ENCODE measurements around the gene CFAP410.
"Not testable (repeated sequence)": the region's sequence is repeated elsewhere in the genome, so short reads cannot be mapped to it uniquely, and the experiment has no call there.

The CFAP410 gene

DNA sequence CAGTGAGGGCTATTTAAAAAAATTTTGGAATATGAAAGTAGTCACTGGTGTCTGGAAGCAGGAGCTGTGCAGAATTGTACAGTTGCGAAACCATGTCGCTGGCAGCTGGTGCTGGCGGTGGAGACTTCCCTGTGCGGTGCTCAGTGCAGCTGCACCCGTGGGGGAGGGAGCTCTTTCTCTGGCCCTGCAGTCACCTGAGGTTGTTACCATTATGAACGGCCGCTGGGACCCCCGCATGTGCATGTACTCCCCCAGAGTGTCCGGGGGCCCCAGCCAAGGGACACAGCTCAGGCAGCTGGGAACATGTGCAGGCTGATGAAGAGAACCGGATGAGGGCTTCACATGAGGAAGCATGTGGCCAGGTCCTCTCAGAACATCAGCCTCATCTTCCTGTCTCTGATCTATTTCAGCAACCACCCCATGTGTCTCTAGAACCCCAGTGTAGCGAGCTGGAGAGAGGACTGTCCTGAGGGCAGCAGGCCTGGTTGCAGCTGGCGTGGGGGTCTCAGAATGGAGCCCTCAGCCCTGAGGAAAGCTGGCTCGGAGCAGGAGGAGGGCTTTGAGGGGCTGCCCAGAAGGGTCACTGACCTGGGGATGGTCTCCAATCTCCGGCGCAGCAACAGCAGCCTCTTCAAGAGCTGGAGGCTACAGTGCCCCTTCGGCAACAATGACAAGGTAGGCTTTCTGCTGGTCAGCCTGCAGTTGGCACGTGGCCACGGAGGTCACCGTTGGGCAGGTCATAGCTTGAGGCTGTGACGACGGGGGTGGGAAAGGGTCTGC, 14.2 kb upstream of the CFAP410 start, which contains the start of gene TRPM2:
Gene TRPM2 (plus strand): TSS at position 431 of the 780 bp plus-strand sequence. CDS start 80 bp downstream, at position 511.
- peak within 1 kb of the TSS in 6 of 7 experiments; percentile 9 to 22 (median 12) for H3K4me3 ChIP-seq
- H3K27ac ChIP-seq: peak within 1 kb of the TSS in 15 of 21 experiments; percentile 7 to 83 (median 41)

DNA sequence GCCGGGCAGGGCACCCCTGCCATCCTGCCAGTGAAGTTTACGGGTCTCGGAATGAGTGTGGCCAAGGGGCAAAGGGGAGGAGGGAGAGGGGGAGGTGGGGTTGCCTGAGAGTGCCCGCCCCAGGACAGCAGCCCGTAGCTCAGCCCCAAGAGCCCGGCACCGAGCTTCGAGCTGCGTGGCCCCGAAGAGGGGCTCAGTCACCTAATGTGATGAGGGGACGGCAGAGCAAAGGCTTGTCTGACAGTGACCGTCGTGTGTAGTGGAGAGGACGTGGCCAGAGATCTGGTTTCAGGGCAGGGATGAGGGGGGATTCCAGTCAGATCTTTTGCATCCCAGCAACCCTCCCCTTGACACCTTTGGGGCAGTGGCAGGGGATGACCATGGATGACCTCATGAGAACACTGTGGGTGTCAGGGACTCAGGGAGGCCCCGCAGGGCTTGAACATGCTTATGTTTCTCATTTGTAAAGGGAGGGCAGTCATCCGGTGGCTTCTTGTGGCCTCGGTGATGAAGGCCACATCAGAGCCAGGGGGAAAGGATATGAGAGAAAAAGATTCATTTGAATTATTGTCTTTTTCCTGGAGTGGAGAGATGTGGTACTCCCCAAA, 13.2 kb upstream of the CFAP410 start:
- Histone ChIP-seq H3K27ac (peak overlapping the region in 11 of 21 experiments; percentile 7 to 83 (median 43)), H3K4me3 (no peak overlapping the region)

DNA sequence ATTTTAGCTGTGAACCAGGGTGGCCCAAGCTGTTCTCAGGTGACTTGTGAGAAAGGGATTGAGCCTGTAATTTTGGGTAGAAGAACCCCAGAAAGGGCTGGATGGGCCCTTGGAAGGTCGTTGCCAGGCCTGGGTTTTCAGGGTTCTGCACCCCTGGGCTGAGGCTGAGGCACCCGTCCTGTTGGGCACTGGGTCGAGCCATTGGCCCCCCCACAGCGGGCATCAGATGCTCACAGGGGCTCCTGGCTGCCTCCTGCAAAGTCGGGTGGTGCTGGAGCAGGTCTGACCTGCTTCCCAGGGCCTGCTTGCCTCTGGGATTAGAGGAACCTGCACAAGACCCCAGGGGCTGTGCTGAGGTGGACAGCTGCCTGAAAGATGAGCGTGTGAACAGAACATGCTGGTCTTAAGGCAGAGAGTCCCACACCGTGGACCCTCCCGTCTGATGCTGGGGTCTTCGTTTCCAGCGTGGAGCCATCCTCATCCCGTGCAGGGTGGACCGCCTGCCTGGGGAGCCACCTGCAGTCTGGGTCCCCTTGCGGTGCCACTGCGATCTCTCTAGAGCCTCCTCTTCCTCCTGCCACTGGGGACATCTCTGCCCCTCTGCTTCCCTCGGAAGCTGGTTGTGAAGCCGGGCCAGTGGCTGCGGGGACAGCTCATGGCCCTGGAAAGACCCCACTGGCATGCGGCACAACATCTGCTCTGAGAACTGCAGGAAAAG, 12.5 kb upstream of the CFAP410 start:
- peak overlapping the region in 2 of 21 experiments; percentile 66 to 67 for H3K27ac ChIP-seq
- H3K4me3 ChIP-seq: no peak overlapping the region

DNA sequence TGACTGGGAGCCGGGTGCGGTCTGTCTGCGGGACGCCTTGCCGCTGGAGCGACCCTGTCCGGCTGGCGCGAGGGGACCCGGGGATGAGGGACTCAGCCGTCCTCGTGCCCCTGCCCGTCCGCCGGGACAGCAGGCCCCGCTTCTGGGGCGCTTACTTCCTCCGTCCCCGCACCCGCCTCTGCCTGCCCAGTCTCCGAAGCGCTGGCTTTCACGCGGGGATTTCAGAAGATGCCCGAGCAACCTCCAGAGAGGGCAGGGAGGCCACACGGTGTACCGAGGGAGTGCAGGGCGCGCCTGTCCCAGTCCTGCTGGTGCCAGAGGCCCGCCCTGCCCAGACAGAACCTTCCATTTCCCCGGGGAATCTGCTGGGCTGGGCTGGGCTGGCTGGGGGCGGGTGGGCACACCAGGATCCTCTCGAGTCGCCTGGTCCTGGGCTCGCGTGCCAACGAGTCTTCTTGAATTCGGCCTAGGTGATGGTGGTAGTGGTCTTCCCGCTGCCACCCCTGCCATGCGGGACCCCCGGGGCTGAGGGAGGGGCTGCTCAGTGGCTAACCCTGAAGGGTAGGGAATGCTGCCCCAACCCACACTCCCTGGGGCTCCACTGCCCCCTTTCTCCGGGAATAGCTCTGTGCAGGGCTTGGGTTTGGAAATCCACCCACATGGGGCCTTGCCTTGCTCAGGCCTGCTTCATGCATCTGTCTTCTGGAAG, 11.7 kb upstream of the CFAP410 start:
- no peak overlapping the region for H3K27ac ChIP-seq
- H3K4me3 ChIP-seq: peak overlapping the region in 1 of 7 experiments; percentile 28

DNA sequence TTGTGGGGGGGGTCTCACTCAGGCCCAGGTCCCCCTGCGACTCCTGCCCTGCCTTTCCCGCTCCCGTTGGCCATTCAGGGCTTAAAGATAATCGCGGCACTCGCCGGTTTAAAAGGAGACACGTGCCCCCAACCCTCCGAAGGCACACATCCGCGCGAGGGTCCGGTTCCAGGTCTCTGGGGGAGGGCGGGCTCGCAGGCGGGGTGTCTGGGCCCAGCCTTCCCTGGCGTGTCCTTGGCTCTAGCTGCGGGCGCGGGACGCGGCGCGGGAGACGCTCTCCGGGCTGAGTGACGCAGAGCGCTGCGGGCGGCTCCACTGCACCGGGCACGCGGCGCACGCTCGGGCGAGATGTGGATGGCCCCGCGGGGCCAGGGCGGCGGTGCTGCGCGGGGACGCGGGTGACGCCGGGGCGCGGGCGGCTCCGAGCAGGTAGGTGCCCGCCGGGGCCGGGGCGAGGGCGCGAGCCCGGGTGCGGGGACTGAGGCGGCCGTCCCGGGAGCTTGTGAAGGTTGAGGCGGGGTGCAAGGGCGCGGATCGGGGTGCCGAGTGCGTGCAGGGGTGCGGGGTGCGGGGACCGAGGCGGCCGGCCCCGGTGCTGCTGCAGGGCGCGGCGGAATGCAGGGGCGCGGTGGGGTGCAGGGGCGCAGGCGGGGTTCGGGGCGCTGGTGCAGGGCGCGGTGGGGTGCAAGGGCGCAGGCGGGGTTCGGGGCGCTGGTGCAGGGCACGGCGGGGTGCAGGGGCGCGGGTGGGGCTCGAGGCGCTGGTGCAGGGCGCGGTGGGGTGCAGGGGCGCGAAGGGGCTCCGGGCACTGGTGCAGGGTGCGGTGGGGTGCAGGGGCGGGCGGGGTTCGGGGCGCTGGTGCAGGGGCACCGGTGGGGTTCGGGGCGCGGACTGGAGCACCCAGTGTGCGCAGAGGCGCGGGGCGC, 10.9 kb upstream of the CFAP410 start:
- Histone ChIP-seq H3K27ac (no peak overlapping the region), H3K4me3 (peak overlapping the region in 1 of 7 experiments; percentile 28)

DNA sequence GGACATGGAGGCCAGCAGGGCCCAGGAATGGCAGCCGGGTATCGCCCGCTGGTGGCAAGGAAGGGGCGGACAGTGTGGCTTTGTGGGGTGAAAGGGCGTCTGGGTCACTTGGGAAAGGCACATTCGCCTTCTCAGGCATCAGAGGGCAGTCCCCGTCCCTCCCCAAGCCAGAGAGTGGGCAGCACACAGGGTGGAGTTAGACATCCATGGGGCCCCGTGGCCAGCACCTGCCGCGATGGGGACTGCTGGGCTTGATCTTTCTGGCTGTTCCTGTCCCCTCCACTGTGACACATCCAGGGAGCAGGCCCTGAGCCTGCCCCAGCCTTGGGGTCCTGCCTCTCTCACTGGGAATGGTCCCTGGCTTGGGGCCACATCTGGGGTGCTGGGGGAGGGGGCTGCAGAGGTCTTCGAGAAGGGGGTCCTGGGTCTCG, 10.2 kb upstream of the CFAP410 start:
- H3K27ac ChIP-seq: no peak overlapping the region
- H3K4me3 ChIP-seq: no peak overlapping the region

DNA sequence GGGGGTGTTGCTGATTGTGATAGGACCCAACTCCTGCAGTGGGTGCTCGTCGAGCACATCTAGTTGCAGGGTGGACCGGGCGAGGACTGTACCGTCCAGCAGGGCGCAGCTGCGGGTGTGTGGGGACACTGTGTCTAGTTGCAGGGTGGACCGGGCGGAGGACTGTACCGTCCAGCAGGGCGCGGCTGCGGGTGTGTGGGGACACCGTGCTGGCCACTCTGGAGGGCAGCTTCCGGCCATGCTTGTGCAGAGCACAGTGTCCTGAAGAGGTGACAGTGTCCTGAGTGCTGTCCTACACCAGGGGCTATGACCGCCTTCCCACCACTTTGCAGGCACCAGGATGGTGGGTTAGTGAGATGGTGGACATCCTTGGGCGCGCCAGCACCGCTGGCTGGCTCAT, 9.7 kb upstream of the CFAP410 start:
- no peak overlapping the region for H3K4me3 ChIP-seq
- no peak overlapping the region for H3K27ac ChIP-seq

DNA sequence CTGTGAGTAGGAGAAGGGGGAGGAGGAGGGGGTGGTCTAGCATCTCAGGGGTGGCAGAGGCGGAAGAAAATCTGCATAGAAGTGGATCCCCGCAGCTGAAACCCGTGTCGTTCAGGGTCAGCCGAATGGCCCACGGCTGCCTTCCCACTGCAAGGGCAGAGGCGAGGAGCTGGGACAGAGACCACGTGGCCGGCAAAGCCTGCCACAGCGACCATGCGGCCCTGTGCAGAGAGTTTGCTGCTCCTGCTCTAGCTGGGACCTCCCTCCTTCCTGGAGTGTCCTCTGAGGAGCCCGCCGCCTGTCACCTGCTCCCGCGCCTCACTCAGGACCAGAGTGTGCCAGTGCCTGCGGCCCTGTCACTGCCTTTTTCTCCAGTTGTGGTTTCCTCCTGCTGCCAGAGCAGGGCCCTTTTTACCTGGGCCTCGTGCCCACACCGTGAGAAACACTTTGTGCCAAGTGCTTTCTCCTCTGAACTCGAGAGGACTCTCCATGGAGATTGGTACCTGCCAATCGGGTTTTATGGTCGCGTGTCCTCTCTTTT, 8.8 kb upstream of the CFAP410 start:
- Histone ChIP-seq H3K27ac (no peak overlapping the region), H3K4me3 (no peak overlapping the region)

DNA sequence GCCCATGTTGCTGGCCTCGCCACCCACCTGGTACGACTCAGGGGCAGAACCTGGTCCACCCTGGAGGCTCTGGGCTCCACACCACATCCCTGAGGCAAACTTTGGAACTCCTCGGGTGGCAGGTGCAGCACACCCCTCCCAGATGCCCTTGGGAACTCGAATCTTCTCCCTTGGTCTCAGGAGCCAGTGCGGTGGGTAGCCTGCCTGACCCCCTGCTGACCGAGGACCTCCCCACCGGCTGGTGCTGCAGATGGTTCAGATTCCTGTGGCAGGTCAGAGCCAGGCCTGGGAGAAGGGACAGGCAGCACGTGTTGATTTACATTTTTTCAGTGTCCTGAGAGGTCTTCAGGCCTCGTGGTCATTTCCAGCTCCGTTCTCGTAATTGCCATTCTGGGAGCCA, 6.3 kb upstream of the CFAP410 start:
- H3K4me3 ChIP-seq: no peak overlapping the region
- H3K27ac ChIP-seq: no peak overlapping the region

DNA sequence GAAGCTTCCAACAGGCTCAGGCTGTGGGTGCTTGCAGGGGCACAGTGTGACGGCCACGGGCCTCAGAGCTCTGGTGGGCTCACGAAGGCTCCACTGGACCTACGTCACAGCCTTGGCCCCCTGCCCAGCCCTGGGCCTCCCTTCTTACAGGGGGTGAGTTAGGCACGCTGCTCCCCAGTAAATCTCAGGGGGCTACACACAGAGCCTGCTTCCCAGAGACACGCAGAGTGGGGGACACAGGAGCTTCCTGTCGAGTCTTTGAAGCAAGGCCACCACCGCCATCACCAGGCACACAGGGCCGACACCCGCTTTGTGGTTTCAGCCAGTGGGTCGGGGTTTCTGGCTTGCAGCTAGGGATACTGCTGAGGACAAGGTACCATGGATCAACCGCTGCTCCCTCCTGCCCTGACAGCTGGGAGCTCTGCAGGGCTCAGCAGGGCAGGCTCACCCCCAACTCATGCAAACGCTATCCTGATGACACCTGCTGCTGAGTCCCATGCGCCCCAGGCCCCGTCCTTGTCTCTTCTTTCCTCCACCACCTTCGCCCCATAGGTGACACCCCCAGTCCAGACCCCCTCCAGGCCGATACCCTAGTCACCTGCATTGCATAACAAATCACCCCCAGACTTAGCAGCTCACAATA, 5.5 kb upstream of the CFAP410 start:
- Histone ChIP-seq H3K4me3 (no peak overlapping the region), H3K27ac (no peak overlapping the region)

DNA sequence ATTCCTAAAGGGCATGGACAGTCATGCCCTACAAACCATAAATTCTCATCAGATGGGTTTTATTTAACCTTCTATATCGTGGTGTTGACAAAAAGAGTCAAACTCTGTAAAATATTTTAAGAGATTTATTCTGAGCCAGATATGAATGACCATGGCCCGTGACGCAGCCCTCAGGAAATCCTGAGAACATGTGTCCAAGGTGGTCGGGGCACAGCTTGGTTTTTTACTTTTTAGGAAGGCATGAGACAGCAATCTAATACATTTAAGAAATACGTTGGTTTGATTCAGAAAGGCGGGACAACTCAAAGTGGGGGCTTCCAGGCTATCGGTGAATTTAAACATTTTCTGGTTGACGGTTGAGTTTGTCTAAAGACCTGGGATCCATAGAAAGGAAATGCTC, 3.8 kb upstream of the CFAP410 start:
- H3K27ac ChIP-seq, H3K4me3 ChIP-seq: not testable (repeated sequence)

DNA sequence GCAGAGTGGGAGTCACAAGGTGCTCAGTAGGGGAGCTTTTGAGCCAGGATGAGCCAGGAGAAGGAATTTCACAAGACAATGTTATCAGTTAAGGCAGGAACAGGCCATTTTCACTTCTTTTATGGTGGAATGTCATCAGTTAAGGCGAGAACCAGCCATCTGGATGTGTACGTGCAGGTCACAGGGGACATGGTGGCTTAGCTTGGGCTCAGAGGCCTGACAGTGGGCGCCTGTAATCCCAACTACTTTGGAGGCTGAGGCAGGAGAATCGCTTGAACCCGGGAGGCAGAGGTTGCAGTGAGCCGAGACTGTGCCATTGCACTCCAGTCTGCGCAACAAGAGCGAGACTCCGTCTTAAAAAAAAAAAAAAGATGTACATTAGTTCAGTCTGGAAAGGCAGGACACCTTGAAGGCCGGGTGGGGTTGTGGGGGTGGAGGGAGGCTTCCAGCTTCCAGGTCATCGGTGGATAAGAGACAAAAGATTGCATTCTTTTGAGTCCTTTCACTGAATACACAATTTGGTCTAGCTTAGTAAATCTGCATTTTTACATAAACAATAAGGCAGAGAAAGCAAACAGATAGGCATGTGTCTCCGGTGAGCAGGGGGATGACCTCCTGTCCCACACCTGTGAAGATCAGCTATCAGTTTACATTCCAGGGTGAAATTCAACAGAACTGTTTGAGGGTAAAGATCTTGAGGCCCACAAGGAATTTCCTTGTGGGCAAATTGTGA, 2.7 kb upstream of the CFAP410 start:
- H3K27ac ChIP-seq, H3K4me3 ChIP-seq: not testable (repeated sequence)

DNA sequence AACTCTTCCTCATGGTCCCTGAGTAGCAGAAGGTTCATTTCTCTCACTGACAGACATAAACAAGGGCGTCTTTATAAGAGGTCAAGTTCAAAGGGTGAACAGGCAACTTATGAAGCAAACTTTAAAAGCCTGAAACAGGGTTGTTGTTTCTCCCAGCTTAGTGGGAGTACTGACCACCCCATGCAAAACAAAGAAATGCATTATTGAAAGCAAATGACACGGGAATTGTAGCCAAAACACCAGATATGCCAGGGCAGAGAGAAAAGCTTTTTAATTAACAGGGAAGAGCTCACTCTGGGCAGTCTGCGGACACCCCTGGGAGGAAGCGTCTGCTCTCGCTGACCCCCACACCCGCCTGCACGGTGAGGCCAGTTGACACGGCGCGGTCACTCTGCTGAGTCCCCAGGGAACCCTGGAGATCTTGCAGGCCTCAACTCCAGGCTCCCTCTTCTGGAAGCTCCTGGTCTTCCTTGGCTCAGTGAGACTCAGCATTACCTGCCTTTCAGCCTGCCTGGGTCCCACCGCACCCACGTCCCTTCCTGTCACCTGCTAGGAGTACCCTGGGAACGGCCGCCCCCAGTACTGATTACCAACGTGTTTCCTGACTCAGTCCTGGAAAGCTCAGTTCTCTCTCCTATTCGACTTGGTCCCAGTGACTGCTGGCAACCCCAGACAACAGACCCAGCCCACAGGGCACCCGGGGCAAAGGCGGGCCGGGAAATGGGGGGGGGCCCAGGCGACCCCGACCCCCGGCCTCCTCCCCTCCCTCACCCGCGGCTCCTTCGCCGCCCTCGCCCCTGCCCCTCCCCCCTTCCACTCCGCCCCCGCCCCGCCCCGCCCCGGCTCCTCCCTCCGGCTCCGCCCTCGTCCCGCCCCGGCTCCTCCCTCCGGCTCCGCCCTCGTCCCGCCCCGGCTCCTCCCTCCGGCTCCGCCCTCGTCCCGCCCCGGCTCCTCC, 972 bp downstream of the CFAP410 start:
- peak overlapping the region in 16 of 21 experiments; percentile 21 to 78 (median 58) for H3K27ac ChIP-seq
- peak overlapping the region; percentile 0 to 77 (median 20) for H3K4me3 ChIP-seq

DNA sequence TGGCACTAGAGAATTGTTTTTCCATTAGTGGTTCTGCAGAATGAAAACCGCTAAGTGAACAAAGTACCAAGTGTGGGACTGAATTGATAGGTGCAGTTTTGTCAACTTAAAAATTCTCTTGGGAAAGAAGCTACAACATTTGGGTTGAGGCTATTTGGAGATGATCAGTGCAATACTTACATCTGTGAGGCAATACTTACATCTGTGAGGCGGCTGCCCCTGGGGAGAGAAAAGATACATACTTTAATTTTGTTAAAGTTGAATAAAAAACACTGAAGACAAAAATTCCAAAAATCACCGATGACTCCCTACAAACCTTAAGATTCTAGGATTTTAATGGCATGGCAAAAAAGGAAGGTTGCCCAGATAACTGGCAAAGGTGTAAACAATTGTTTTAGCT, 1.7 kb downstream of the CFAP410 start:
- peak overlapping the region in 2 of 21 experiments; percentile 66 to 77 for H3K27ac ChIP-seq
- H3K4me3 ChIP-seq: no peak overlapping the region

DNA sequence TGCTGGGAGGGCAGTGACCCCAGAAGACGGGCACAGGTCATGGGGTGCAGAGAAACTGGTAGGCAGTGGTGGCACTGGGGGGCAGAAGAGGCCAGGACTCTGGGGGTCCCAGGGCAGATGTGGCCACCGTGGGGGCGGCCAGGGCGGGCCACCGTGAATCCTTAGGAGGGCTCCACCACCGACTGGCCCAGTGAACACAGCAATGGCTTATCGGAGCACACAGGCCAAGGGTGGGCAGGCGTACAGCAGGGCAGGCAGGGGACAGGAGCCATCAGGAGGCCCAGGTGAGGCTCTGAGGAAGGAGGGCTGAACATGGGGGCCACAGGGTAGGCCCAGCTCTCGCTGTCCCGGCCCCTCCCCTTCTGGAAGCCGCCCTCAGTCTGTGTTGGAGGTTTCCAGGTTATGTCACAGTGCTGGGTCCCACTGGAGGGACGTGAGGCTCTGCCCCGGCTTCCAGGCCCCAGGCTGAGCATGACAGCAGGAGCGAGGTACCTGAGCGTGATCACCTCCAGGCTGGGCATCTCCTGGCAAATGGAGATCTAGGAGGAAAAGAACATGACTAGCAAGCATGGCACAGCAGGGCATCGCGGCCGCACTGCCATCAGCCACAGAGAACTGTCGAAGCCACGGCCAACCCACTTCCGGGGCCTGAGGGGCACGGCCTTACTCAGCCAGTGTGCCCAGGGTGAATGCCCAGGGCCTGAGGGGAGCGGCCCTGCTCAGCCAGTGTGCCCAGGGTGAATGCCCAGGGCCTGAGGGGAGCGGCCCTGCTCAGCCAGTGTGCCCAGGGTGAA, 3.7 kb downstream of the CFAP410 start:
- Histone ChIP-seq H3K4me3 (no peak overlapping the region), H3K27ac (no peak overlapping the region)

Data from skin epidermis (tissue), 12 donors.